NCI-H510A (cell line): ENCODE measurements around the gene AK5.
"Not testable (repeated sequence)": the region's sequence is repeated elsewhere in the genome, so short reads cannot be mapped to it uniquely, and the experiment has no call there.

Experiments
- DNase-seq: peaks from one replicate; lab custom pipeline; 2025; lab: John Stamatoyannopoulos, UW

AK5 gene

DNA sequence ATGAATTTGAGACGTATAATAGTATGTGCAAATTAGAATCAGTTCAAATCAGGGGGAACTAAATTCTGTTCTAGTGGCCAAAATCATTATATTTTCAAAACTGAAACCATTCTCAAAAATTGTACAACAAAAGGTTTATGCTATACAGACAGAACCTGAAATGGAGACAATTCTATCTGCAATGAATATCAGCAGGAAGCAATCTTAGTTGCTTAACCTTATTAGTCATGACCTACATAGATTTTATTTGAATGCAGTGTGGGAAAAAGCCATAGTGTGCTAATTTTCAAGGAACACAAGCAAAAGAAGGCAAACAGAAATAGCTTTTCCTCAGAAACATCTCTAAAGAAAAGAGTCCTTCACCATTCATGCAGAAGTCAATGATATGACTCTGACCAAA, 6.5 kb downstream of the AK5 start:
- no peak for DNase-seq

GRCh38 chr1:77290576-77290975, 8.8 kb downstream of the AK5 start:
- no peak for DNase-seq

DNA sequence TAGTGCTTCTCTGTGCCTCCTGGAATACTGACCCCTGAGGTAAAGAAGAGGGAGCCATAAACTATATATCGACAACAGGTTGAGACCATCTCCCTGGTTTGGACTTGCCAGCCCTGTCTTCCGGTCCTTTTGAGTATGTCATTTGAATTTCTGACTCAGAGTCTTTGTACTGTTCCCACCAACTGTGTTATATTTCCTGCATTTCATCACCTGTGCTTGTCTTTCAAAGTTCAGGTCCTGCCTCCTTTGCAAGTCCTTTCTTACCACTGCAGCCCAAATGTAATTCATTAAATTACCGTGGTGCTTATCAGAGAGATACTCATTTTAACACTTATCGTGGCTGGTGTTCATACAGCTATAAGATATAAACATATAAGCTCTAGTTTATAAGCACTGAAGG, 10.7 kb downstream of the AK5 start:
- DNase-seq = no peak

DNA sequence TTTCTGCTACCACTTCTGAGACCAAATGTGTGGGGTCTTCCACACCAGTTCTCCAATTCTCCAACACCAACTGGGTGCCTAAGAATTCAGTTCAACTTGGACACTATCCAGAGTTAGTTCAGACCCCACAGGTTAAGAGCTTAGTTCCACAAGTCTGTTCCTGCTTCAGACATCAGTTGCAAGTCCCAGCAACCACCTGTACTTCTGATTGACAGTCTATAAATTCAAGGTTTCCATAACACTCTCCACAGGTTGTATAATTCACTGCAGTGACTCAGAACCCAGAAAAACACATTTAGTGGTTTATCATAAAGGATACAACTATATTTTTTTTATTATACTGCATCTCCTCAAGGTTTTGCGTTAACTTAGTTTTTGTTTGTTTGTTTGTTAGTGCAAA, 18.7 kb downstream of the AK5 start:
- DNase-seq = no peak

- no peak for DNase-seq
Observed at GRCh38 chr1:77303387-77303786, 21.6 kb downstream of the AK5 start.

- no peak for DNase-seq
Observed at GRCh38 chr1:77308889-77309621, 27.2 kb downstream of the AK5 start.

DNA sequence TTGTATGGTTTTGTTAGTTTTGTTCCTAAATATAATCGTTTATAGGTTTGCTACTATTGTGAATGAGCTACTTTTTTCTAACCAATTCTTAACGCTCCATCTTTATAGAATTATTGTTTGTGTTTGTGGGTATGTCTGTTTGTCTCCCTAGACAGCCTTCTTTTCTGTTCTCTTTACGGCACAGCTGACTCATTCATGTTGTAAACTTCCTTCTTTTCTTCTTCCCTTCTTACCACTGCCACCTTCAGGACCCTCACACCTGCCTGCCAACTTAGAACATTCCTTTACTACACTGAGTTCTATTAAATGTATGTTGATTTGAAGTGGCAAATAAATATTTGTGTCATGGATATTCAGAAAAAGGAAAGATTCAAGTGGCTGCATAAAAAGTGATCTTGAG, 29.1 kb downstream of the AK5 start:
- no peak for DNase-seq

- not testable (repeated sequence) for DNase-seq
Observed at GRCh38 chr1:77312364-77312763, 30.5 kb downstream of the AK5 start.

DNA sequence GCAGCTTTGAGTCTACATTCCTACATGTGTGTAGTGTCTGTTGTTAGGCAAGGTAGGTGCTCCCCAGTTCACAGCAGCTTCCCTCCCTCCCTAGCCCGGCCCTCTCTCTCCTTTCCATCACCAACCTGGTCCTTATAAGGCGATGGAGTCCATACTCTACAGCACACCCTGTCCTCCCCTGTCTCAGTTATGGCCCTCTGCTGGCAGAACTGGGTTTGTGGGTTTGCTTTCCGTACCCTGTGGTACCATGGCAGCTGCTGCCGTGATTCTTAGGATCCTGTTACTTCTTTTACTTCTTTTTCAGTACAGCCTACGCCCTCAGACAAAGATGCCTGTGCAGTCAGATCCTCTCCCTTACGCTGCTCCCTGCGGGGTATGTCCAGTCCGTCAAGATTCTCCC, 31.7 kb downstream of the AK5 start:
- no peak for DNase-seq

DNA sequence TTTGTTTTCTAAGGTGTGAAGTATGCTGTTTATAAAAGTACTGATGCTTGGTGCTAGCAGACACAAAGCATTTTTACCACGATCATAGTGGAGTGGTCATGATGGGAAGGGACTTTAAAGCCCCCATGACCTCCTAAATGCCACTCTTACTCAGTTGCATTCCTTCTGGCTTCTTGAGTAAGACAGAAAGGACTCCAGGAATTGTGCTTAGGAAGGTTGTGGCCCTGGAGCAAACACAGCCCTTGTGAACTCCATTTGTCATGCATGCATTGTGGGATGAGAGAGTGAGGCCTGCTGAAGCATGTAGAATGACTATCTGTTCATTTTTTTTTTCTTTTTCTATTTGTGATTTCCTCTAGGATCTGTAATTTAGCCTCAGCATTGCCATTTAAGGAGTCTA, 34.2 kb downstream of the AK5 start:
- no peak for DNase-seq

GRCh38 chr1:77316966-77317365, 35.1 kb downstream of the AK5 start:
- no peak for DNase-seq

- no peak for DNase-seq
Observed at GRCh38 chr1:77319036-77319705, 37.4 kb downstream of the AK5 start.

DNA sequence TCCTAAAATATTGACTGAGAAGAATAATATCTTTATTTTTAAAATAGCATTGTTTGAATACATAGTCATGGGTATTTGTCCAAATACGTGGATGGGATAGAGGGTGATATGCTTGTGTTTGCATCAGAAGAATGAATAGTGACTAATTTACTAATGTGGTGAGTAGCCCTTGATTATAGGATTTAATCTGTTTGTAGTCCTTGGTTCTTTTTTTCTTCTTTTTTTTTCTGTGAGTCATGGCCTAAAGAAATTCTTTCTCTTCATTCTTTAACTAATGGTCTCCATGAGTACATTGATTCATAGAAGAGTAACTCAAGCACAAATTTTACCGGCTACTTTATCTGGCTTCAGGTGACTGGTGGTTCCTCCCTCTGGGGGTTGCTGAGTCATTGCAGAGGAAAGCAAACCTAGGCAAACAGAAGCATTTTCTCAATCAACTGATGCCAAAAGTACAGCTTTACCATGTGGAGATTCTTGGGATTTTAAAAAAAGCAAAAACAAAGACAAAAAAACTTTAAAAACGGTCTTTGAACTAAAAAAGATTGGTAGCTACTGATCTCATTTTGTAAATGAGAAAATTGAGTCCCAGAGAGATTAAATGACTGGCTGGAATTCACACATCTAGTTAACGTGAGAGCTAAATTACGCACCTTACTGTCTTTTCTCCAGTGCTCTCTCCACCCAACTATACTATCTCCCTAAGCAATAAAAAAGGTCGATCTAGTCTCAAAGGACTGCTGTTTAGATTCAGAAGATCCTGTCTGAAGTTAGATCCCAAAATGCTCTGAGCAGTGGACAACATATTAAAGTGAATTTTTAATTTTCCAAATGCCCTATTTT, 40.5 kb downstream of the AK5 start:
- no peak for DNase-seq

GRCh38 chr1:77333501-77333900, 51.7 kb downstream of the AK5 start:
- no peak for DNase-seq

DNA sequence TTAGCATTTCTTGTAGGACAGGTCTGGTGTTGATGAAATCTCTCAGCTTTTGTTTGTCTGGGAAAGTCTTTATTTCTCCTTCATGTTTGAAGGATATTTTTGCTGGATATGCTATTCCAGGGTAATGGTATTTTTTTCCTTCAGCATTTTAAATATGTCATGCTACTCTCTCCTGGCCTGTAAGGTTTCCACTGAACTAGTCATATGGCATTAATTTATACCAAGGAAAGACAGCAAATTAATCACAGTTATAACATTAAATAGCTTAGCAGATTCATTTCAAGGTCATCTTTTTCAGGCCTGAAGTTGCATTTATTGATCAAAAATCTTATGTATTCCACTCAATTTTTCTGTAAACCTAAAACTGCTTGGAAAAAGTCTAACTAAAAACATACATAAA, 54.9 kb downstream of the AK5 start:
- DNase-seq = no peak

DNA sequence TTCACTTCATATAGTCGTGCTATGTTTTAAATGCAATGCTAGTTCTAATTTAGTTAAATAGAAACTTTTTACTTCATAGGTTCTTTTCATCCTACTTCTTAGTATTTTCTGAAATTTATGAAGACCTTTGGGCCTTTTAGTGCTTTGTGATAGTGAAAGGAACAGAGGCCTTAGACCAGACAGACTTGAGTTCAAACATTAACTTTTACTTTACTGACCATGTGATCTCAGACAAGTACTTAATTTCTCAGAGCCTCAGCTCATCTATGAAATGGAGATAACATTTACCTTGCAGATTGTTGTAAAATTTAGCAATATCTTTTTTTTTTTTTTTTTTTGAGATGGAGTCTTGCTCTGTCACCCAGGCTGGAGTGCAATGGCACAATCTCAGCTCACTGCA, 57.5 kb downstream of the AK5 start:
- no peak for DNase-seq

GRCh38 chr1:77341195-77341594, 59.4 kb downstream of the AK5 start:
- no peak for DNase-seq

GRCh38 chr1:77342745-77343144, 60.9 kb downstream of the AK5 start:
- no peak for DNase-seq

GRCh38 chr1:77347646-77348045, 65.8 kb downstream of the AK5 start:
- no peak for DNase-seq

- DNase-seq = no peak
Observed at GRCh38 chr1:77348549-77348948, 66.7 kb downstream of the AK5 start.

GRCh38 chr1:77349275-77349674, 67.5 kb downstream of the AK5 start:
- DNase-seq = no peak

DNA sequence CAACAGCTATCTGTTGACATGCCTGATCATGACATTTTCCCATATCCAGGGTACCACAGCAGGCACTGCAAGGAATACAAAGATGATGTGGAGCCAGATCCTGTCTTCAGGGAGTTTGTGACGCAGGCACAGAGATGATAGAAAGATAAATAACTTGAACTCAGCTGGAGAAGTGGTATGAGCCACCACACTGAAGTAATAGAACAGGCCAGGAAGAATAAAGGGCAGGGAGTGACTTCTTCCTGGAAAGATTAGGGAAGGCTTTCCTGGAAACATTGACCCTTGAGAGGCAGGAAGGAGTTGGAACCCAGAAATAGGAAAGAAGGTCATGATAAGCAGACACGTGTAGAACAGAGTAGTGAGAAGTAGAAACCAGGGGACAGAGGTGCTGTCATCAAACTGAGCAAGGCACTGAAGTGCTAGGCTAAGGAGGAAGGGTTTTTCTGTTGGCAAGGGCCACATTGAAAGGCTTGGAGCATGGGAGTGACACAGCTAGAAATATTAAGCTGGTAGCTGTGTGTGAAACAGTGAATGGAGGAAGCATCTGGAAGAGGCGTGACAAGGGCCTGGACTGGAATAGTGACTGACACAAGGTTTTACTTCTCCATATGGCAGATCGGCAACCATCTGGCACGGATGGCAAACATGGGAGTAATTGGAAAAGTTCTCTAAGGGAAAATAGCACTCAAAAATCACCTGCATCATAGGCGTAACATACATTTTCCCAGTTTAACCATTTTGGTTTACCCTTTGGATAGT, 68.4 kb downstream of the AK5 start:
- no peak for DNase-seq
